GM10847 (cell line): ENCODE data around the gene UBE2J2.
A peak's percentile ranks its signal among the peaks of the same experiment; 100 is the strongest.

Source experiments
- POLR2A ChIP-seq: IDR thresholded peaks from 2 replicates; pipeline ENCODE4 v1.6.1; 2011; ENCODE audit not compliant: insufficient read length; ENCODE audit errors: extremely low read depth

Gene UBE2J2

GRCh38 chr1:1273512-1274298 lies at the start of gene UBE2J2:
Gene UBE2J2, minus strand, starts transcription at chr1:1273854. Its CDS starts 5,862 bp downstream, at chr1:1267992.
- peak; percentile 81 for TF ChIP-seq POLR2A

DNA sequence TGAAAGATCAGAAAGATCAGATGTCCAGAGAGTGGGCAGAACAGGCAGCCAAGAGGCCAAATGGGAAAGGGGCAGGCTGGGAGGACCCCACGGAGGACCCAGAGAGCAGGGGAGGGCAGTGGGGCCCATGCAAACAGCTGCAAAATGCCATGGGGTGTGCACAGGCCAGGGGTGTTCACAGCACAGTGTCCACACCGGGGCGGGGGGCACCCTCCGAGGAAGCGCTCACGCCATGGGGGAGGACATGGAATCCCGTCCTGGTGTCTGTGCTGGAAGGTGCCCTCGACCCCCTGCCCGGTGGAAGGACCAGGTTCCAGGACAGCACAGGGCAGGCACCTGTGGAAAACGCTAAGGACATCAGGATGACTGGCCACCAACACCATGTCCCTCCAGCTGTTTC lies 49.3 kb upstream of the UBE2J2 start:
- no peak for TF ChIP-seq POLR2A

DNA sequence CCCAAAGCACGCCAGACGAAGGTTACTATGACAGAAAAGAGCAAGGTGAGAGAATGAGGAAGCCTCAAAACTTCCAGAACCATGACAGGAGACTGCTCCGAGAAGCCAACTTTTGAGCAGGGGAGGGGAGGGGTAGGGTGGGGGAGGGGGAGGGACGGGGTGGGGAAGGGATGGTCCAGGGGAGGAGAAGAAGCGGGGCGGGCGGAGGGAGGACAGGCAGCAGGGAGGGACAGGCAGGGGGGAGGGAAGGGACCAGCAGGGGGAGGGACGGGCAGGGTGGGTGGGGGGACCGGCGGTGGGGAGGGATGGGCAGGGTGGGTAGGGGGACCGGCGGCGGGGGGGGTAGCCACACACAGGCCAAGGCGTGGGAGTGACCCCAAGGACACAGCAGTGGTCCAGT lies 48.8 kb upstream of the UBE2J2 start:
- no peak for TF ChIP-seq POLR2A

- TF ChIP-seq POLR2A = no peak
Observed at GRCh38 chr1:1321477-1321876, 47.8 kb upstream of the UBE2J2 start.

DNA sequence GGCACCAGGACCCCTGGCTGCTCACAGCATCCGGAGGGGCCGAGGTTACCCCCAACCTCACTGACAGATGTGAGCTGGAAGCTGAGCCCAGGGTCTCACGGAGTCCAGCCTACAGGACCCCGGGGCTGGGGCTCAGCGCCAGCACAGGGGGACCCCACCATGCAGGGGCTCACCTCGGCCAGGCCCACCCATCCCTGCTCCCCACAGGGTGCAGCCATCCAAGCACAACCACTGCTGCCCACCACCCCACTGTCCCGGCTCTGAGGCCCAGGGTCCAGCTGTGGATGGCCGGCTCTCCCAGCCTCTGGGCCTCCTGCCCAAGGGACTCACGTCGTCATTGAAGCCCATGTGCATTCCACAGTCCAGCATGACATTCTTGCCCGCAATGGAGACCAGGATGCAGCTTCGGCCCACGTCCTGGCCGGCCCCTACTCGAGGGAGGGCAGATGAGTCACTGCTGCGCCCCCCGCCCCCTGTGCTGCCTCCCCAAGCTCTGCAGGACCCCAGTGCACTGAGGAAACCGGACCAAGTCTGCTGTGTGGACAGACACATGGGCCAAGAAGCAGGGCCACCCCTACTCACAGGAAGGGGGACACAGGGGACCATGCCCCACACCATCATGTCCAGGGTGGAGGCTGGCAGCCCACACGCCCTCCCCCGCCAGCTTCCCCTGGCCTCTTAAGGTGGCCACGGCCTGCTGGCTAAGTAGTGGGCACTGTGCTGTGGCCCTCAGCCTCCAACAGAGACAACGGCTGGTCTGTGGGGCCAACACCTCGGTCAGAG lies 47.2 kb upstream of the UBE2J2 start:
- TF ChIP-seq POLR2A = no peak

DNA sequence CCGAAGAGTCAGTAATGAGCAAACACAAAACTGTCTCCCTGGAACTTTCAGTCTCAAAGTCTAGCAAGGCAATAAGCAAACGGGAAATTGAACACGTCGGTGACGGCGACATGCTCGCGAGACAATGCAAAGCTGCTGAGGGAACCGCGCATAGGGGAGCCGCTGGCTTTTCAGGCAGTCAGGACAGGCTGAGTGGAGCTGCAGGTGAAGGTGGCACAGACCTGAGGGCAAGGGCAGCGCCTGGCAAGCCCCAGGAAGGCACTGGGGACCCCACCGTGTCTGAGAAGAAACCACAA lies 45.9 kb upstream of the UBE2J2 start:
- TF ChIP-seq POLR2A = no peak

GRCh38 chr1:1318777-1319645 lies 45.4 kb upstream of the UBE2J2 start:
- no peak for TF ChIP-seq POLR2A

DNA sequence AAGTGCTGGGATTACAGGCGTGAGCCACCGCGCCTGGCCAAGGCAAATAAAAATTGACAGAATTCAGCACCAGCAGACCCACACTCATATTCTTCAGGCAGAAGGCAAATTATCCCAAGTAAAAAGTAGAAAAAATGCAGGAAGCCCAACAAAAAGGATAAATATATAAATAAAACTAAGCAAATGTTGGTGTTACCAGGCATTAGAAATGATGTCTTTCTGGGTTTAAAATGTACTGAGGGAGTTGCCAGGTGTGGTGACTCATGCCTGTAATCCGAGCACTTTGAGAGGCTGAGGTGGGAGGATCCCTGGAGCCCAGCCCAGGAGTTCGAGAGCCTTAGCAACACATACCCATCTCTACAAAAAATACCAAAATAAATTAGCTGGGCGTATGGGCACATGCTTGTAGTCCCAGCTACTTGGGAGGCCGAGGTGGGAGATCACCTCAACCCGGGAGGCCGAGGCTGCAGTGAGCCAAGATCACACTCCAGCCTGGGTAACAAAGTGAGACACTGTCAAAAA lies 44.5 kb upstream of the UBE2J2 start:
- TF ChIP-seq POLR2A = no peak

GRCh38 chr1:1317420-1317819 lies 43.8 kb upstream of the UBE2J2 start:
- no peak for TF ChIP-seq POLR2A

- TF ChIP-seq POLR2A = no peak
Observed at GRCh38 chr1:1315435-1315954, 41.8 kb upstream of the UBE2J2 start.

DNA sequence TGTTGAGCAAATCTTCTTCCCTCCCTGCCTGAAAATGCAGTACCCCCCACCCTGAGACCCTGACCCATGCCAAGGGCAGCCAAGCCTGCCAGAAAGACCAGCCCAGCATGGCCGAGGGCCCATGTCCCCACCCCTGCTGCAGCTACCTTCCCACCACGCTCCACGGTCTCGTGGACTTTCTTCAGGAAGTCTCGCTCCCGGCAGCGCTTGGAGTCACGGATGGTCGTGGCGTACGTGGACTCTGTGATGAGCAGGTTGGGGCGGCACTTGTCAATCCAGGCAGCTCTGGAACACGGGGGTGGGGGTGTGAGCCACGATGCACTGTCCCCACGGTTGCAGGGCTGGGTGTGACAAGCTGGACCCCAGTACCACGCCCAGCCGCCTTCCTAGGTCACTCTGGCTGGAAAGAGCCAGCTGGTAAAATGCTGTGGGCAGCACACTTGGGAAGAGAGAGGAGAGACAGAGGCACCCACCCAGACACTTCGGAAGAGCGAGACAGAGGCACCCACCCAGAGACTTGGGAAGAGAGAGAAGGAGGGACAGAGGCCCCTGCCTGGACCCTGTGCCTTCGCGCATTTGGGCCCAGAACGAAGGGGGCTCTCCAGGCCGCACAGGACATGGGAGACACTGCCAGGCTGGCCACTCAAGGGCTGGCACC lies 41.2 kb upstream of the UBE2J2 start:
- TF ChIP-seq POLR2A = no peak

GRCh38 chr1:1314237-1314586 lies 40.6 kb upstream of the UBE2J2 start:
- TF ChIP-seq POLR2A = no peak

DNA sequence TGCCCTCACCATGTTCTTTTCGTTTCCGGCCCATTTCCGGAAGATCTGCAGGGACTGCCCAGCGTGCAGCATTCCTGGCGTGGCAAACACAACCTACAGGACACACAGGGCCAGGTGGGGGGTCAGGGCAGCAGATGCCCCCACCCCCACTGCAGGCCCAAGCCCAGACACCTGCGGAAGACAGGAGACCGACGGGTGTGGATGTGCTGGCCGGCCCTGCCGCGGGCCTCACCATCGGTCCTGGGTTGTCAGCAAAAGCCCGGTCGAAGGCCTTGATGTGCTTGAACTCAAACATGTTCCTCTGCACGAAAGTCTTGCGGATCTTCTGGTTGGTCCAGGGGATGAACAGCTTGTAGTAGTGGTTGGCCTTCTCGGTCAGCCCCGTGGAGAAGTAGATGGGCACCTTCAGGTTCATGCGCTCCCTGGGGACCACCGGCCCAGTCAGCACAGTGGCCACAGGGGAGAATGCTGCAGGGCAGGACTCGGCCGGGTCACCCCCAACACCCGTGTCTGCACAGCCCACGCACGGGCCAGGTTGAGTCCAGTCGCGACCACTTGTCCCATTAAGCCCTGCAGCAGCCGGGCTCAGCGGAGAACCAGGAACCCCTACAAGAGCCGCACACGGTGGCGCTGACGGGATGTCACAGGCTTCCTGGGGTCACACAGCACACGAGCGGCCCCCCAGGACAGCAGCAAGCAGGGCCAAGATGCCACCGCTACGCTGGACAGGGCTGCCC lies 40.0 kb upstream of the UBE2J2 start:
- TF ChIP-seq POLR2A = no peak
